ENCODE results near the gene ADGRL4. TPM values are rescaled to one million over a fixed set of nuclear protein-coding genes. Genes with fewer than 3 reads are reported as not detected.

ADGRL4 gene
- total and polyA plus RNA-seq, 2 donors (not counting 1 experiment from before 2014, with no cell fraction given) = 3.8 to 5.0 TPM

DNA sequence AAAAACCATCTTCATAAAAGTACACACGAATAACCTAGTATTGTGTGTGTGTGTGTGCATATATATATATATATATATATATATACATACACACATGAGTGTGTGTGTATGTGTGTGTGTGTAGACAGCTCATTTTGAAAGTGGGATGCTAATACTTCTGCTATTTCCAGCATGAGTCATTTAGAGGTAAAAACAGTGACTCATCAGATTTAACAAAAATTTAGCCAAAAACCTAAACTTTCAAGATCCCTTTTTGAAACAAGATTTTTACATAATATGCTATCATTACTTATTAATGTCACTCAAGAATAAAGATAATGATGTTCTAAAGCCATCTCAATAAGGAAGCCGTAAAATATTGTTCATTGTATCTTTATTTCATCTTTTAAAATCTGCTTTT, 35.6 kb upstream of the ADGRL4 start:
- Histone ChIP-seq H3K79me2 (ENCODE audit: control insufficient read depth, insufficient read depth, low read length) (no peaks in the 10 kb centered on the region), H3K4me1 (ENCODE audit: control insufficient read depth, extremely low read depth, insufficient read depth, low read length) (peaks cover 4% of the 10 kb centered on the region), H3K4me2 (ENCODE audit: extremely low read depth, insufficient read depth, low read length) (no peak overlapping the region), H2AFZ (ENCODE audit: low read length) (no peak overlapping the region), H3K27me3 (ENCODE audit: control insufficient read depth, insufficient read depth, low read length) (no peaks in the 10 kb centered on the region), H3K9ac (ENCODE audit: insufficient read depth, low read length) (no peak overlapping the region), H4K20me1 (ENCODE audit: control insufficient read depth, extremely low read depth, insufficient read depth, low read length) (no peaks in the 10 kb centered on the region), H3K4me3 (replicated peaks in 1 of 4; ENCODE audit: control extremely low read depth in 1 of 4, insufficient read depth in 1 of 4, low read depth in 3 of 4, low read length in 4 of 4) (no peak overlapping the region), H3K9me3 (ENCODE audit: control insufficient read depth, insufficient read depth, low read depth, low read length) (no peaks in the 10 kb centered on the region), H3K27ac (ENCODE audit: insufficient read depth, low read length) (no peak overlapping the region), H3K36me3 (ENCODE audit: control insufficient read depth, insufficient read depth, low read length) (no peaks in the 10 kb centered on the region)
- DNase-seq (ENCODE audit: low read depth in 2 of 2) = peak; percentile 40 to 86
- TF ChIP-seq, protein P1, sequence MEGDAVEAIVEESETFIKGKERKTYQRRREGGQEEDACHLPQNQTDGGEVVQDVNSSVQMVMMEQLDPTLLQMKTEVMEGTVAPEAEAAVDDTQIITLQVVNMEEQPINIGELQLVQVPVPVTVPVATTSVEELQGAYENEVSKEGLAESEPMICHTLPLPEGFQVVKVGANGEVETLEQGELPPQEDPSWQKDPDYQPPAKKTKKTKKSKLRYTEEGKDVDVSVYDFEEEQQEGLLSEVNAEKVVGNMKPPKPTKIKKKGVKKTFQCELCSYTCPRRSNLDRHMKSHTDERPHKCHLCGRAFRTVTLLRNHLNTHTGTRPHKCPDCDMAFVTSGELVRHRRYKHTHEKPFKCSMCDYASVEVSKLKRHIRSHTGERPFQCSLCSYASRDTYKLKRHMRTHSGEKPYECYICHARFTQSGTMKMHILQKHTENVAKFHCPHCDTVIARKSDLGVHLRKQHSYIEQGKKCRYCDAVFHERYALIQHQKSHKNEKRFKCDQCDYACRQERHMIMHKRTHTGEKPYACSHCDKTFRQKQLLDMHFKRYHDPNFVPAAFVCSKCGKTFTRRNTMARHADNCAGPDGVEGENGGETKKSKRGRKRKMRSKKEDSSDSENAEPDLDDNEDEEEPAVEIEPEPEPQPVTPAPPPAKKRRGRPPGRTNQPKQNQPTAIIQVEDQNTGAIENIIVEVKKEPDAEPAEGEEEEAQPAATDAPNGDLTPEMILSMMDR (conservative IDR thresholded peaks at IDR 0.05 in 1 of 2, IDR thresholded peaks at IDR 0.05 in 1 of 2; ENCODE audit: low read depth in 1 of 2, low read length in 2 of 2) = no peak
- TF ChIP-seq EZH2 (IDR thresholded peaks at IDR 0.05; ENCODE audit: low read length, missing control alignments) = no peak

DNA sequence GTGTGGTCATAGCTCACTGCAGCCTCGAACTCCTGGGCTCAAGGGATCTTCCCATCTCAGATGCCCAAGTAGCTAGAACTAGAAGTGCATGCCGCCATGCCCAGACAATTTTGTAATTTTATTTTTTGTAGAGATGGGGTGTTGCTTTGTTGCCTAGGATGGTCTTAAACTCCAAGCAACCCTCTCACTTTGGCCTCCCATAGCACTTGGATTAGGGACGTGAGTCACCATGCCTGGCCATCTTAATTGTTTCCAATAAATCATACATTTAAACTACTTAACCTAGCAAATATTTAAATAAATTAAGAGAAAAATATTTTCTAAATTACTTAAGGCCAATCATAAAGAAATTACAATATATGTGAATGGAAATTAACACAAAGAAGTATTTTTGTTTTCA, 35.1 kb upstream of the ADGRL4 start:
- Histone ChIP-seq H3K4me3 (replicated peaks in 1 of 4; ENCODE audit: control extremely low read depth in 1 of 4, insufficient read depth in 1 of 4, low read depth in 3 of 4, low read length in 4 of 4) (no peak overlapping the region), H3K36me3 (ENCODE audit: control insufficient read depth, insufficient read depth, low read length) (no peaks in the 10 kb centered on the region), H3K4me2 (ENCODE audit: extremely low read depth, insufficient read depth, low read length) (no peak overlapping the region), H3K27ac (ENCODE audit: insufficient read depth, low read length) (no peak overlapping the region), H3K79me2 (ENCODE audit: control insufficient read depth, insufficient read depth, low read length) (no peaks in the 10 kb centered on the region), H3K9me3 (ENCODE audit: control insufficient read depth, insufficient read depth, low read depth, low read length) (no peaks in the 10 kb centered on the region), H3K9ac (ENCODE audit: insufficient read depth, low read length) (no peak overlapping the region), H3K4me1 (ENCODE audit: control insufficient read depth, extremely low read depth, insufficient read depth, low read length) (peaks cover 4% of the 10 kb centered on the region), H2AFZ (ENCODE audit: low read length) (no peak overlapping the region), H4K20me1 (ENCODE audit: control insufficient read depth, extremely low read depth, insufficient read depth, low read length) (no peaks in the 10 kb centered on the region), H3K27me3 (ENCODE audit: control insufficient read depth, insufficient read depth, low read length) (no peaks in the 10 kb centered on the region)
- TF ChIP-seq, protein P1 (conservative IDR thresholded peaks at IDR 0.05 in 1 of 2, IDR thresholded peaks at IDR 0.05 in 1 of 2; ENCODE audit: low read depth in 1 of 2, low read length in 2 of 2) = no peak
- TF ChIP-seq EZH2 (IDR thresholded peaks at IDR 0.05; ENCODE audit: low read length, missing control alignments) = no peak
- peak in 1 of 2 donors; percentile 24 for DNase-seq (ENCODE audit: low read depth in 2 of 2)

DNA sequence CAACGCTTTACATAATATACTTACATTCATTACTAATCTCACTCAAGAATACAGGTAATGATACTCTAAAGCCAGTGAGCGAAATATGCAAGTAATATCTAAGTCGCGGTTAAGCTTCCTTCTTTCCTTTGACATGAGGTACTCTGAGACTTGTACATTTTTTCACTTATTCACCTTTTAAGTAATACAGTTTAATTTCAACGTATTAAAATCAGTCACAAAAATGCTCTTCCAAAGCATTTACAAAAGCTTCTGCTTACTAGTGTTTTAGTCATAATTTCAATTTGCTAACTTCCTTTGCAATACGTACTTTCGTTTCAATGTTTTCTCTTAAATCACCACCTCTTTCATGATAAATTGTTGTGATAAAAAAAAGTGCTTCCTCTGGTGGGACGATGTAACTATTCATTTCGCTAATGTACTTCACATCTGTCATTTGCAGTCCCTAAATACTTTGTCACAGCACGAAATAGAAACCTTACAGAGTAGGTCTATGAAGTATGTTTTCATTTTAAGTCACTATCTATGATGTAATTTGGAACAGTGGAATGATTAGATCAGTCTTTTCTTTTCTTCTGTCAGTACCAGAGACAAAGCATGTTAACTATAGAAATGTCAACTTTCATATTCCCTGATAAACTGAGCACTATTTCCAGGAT, 34.0 kb upstream of the ADGRL4 start:
- Histone ChIP-seq H3K27ac (ENCODE audit: insufficient read depth, low read length) (no peak overlapping the region), H3K79me2 (ENCODE audit: control insufficient read depth, insufficient read depth, low read length) (no peaks in the 10 kb centered on the region), H3K4me2 (ENCODE audit: extremely low read depth, insufficient read depth, low read length) (peak overlapping the region; percentile 79), H3K36me3 (ENCODE audit: control insufficient read depth, insufficient read depth, low read length) (no peaks in the 10 kb centered on the region), H3K9me3 (ENCODE audit: control insufficient read depth, insufficient read depth, low read depth, low read length) (no peaks in the 10 kb centered on the region), H3K9ac (ENCODE audit: insufficient read depth, low read length) (peak overlapping the region; percentile 28), H2AFZ (ENCODE audit: low read length) (peak overlapping the region; percentile 95), H3K27me3 (ENCODE audit: control insufficient read depth, insufficient read depth, low read length) (no peaks in the 10 kb centered on the region), H3K4me1 (ENCODE audit: control insufficient read depth, extremely low read depth, insufficient read depth, low read length) (peaks cover 4% of the 10 kb centered on the region), H3K4me3 (replicated peaks in 1 of 4; ENCODE audit: control extremely low read depth in 1 of 4, insufficient read depth in 1 of 4, low read depth in 3 of 4, low read length in 4 of 4) (peak overlapping the region; percentile 37 to 51 (median 44)), H4K20me1 (ENCODE audit: control insufficient read depth, extremely low read depth, insufficient read depth, low read length) (no peaks in the 10 kb centered on the region)
- DNase-seq (ENCODE audit: low read depth in 2 of 2) = peak; percentile 9 to 30
- TF ChIP-seq EZH2 (IDR thresholded peaks at IDR 0.05; ENCODE audit: low read length, missing control alignments) = no peak

Measured in fibroblast of lung (primary cell).